ENCODE data around the gene NUP205.
"Not testable (repeated sequence)": the region's sequence is repeated elsewhere in the genome, so short reads cannot be mapped to it uniquely, and the experiment has no call there.

The NUP205 gene

DNA sequence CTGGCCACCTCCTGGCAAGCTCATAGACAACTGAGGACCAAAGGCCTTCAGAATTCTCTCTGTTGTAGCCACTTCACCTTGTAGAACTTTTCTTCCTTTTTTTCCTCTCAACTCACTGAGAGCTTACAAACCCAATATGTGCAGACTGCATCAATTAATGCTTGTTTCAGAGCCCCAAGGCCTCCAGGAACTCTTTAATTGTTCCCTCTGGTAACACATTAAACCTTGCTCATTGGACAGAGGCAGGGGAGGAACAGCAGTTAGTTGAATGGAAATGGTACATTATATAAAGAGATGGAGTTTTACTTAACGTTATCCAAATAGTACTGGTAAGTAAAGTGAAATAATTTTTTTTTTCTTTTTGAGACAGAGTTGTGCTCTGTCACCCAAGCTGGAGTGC is 129.7 kb downstream of the NUP205 start:
- no peak overlapping the region for H2AFZ ChIP-seq (ENCODE audit: low read length)
- no peaks in the 10 kb centered on the region for H3K27me3 ChIP-seq (ENCODE audit: control insufficient read depth in 3 of 3, insufficient read depth in 3 of 3, low read depth in 1 of 3, low read length in 3 of 3)
- H2AK5ac ChIP-seq (ENCODE audit: low read depth, low read length), result no peak overlapping the region
- H3K9me3 ChIP-seq (replicated peaks in 1 of 2; ENCODE audit: control insufficient read depth in 2 of 2, insufficient read depth in 1 of 2, low read depth in 1 of 2, low read length in 2 of 2), result no peaks in the 10 kb centered on the region
- no peak overlapping the region for H2BK120ac ChIP-seq (ENCODE audit: low read depth, low read length)
- no peak for DNase-seq (ENCODE audit: low spot score)
- H3K36me3 ChIP-seq (replicated peaks in 1 of 2; ENCODE audit: control insufficient read depth in 2 of 2, insufficient read depth in 2 of 2, low read length in 2 of 2), result peaks cover 5 to 44% of the 10 kb centered on the region in 2 donors
- no peak overlapping the region for H2BK12ac ChIP-seq (ENCODE audit: low read length)
- H2BK5ac ChIP-seq (ENCODE audit: low read length), result no peak overlapping the region
- no peak overlapping the region for H3K23ac ChIP-seq (ENCODE audit: low read depth, low read length, poor library complexity)
- H4K8ac ChIP-seq (ENCODE audit: low read depth, low read length), result no peak overlapping the region
- no peak overlapping the region for H3K14ac ChIP-seq (ENCODE audit: low read length)
- H4K91ac ChIP-seq (ENCODE audit: low read depth, low read length, poor library complexity), result no peak overlapping the region
- no peak overlapping the region for H3K9ac ChIP-seq (ENCODE audit: low read depth, low read length, poor library complexity)
- H3K4me2 ChIP-seq (ENCODE audit: insufficient read depth, low read length, poor library complexity, severe bottlenecking), result no peak overlapping the region
- no peak overlapping the region for H3K4ac ChIP-seq (ENCODE audit: low read length)
- H3K4me3 ChIP-seq (ENCODE audit: low read length in 2 of 2), result no peak overlapping the region
- no peak overlapping the region for H3K18ac ChIP-seq (ENCODE audit: low read length)
- H3K27ac ChIP-seq (replicated peaks; ENCODE audit: low read length), result no peak overlapping the region
- peaks cover 4% of the 10 kb centered on the region for H3K79me1 ChIP-seq (ENCODE audit: low read depth, low read length)
- peaks cover 0 to 1% of the 10 kb centered on the region in 2 donors for H3K4me1 ChIP-seq (ENCODE audit: control insufficient read depth in 2 of 2, insufficient read depth in 1 of 2, low read depth in 1 of 2, low read length in 2 of 2)
- no peak overlapping the region for H2BK15ac ChIP-seq (ENCODE audit: low read length)
- no CpG with 5 or more reads among the region's 1 CpG for WGBS, 2 donors (ENCODE audit: extremely low coverage in 2 of 2, insufficient read length in 2 of 2, insufficient replicate concordance in 1 of 2)

DNA sequence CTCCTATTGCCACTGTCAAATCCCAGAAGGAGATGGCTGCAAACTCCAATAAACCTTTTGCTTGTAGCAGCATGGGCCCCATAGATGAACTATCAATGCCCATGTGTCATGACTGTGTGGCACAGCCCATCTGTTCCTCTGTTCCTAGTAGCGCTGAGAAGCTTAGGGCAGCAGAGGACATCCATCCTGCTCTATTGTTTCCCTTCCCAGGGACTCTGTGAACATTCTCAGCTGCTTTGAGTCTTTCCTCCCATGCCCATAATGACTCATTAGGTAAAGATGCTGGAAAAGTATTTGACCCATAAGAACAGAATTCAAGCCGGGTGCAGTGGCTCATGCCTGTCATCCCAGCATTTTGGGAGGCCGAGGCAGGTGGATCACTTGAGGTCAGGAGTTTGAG is 132.8 kb downstream of the NUP205 start:
- no peak for DNase-seq (ENCODE audit: low spot score)
- H4K91ac ChIP-seq (ENCODE audit: low read depth, low read length, poor library complexity), result no peak overlapping the region
- no peak overlapping the region for H2AFZ ChIP-seq (ENCODE audit: low read length)
- no peak overlapping the region for H3K14ac ChIP-seq (ENCODE audit: low read length)
- no peak overlapping the region for H2BK15ac ChIP-seq (ENCODE audit: low read length)
- no peak overlapping the region for H3K4ac ChIP-seq (ENCODE audit: low read length)
- H3K27me3 ChIP-seq (ENCODE audit: control insufficient read depth in 3 of 3, insufficient read depth in 3 of 3, low read depth in 1 of 3, low read length in 3 of 3), result no peaks in the 10 kb centered on the region
- H3K9ac ChIP-seq (ENCODE audit: low read depth, low read length, poor library complexity), result no peak overlapping the region
- no peak overlapping the region for H2AK5ac ChIP-seq (ENCODE audit: low read depth, low read length)
- no peak overlapping the region for H4K8ac ChIP-seq (ENCODE audit: low read depth, low read length)
- H3K4me2 ChIP-seq (ENCODE audit: insufficient read depth, low read length, poor library complexity, severe bottlenecking), result no peak overlapping the region
- H3K9me3 ChIP-seq (replicated peaks in 1 of 2; ENCODE audit: control insufficient read depth in 2 of 2, insufficient read depth in 1 of 2, low read depth in 1 of 2, low read length in 2 of 2), result no peaks in the 10 kb centered on the region
- H3K36me3 ChIP-seq (replicated peaks in 1 of 2; ENCODE audit: control insufficient read depth in 2 of 2, insufficient read depth in 2 of 2, low read length in 2 of 2), result peaks cover 2 to 35% of the 10 kb centered on the region in 2 donors
- no CpG with 5 or more reads among the region's 3 CpGs for WGBS, 2 donors (ENCODE audit: extremely low coverage in 2 of 2, insufficient read length in 2 of 2, insufficient replicate concordance in 1 of 2)
- H2BK12ac ChIP-seq (ENCODE audit: low read length), result no peak overlapping the region
- no peak overlapping the region for H3K18ac ChIP-seq (ENCODE audit: low read length)
- H2BK120ac ChIP-seq (ENCODE audit: low read depth, low read length), result no peak overlapping the region
- H2BK5ac ChIP-seq (ENCODE audit: low read length), result no peak overlapping the region
- no peaks in the 10 kb centered on the region for H3K79me1 ChIP-seq (ENCODE audit: low read depth, low read length)
- H3K4me1 ChIP-seq (ENCODE audit: control insufficient read depth in 2 of 2, insufficient read depth in 1 of 2, low read depth in 1 of 2, low read length in 2 of 2), result peaks cover 0 to 1% of the 10 kb centered on the region in 2 donors
- no peak overlapping the region for H3K4me3 ChIP-seq (ENCODE audit: low read length in 2 of 2)
- H3K27ac ChIP-seq (replicated peaks; ENCODE audit: low read length), result no peak overlapping the region
- no peak overlapping the region for H3K23ac ChIP-seq (ENCODE audit: low read depth, low read length, poor library complexity)

DNA sequence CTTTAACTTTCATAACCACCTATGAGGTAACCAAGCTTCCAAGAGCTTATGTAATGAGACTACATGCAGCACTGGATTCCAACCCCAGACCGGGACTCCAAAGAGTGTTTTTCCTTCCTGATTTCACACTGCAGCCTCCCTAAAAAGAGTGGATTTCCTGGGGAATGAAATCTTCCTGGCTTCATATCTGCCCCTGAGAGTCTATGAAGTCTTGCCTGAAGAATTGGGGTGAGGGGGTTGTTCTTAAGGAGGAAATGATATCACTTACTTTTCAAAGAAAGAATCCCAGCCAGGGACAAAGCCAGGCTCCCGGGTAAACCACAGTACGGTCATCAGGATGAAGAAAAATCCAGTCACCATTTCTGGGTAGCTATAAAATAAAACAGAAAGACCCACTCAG is 134.3 kb downstream of the NUP205 start:
- H2BK5ac ChIP-seq (ENCODE audit: low read length), result no peak overlapping the region
- no peak overlapping the region for H4K91ac ChIP-seq (ENCODE audit: low read depth, low read length, poor library complexity)
- no peak overlapping the region for H2BK12ac ChIP-seq (ENCODE audit: low read length)
- H3K36me3 ChIP-seq (replicated peaks in 1 of 2; ENCODE audit: control insufficient read depth in 2 of 2, insufficient read depth in 2 of 2, low read length in 2 of 2), result peaks cover 2 to 34% of the 10 kb centered on the region in 2 donors
- no peak overlapping the region for H2AK5ac ChIP-seq (ENCODE audit: low read depth, low read length)
- no CpG with 5 or more reads among the region's 3 CpGs for WGBS, 2 donors (ENCODE audit: extremely low coverage in 2 of 2, insufficient read length in 2 of 2, insufficient replicate concordance in 1 of 2)
- H2BK120ac ChIP-seq (ENCODE audit: low read depth, low read length), result no peak overlapping the region
- no peak overlapping the region for H3K23ac ChIP-seq (ENCODE audit: low read depth, low read length, poor library complexity)
- H2AFZ ChIP-seq (ENCODE audit: low read length), result no peak overlapping the region
- no peaks in the 10 kb centered on the region for H3K9me3 ChIP-seq (replicated peaks in 1 of 2; ENCODE audit: control insufficient read depth in 2 of 2, insufficient read depth in 1 of 2, low read depth in 1 of 2, low read length in 2 of 2)
- no peak overlapping the region for H3K4me2 ChIP-seq (ENCODE audit: insufficient read depth, low read length, poor library complexity, severe bottlenecking)
- H3K4me1 ChIP-seq (ENCODE audit: control insufficient read depth in 2 of 2, insufficient read depth in 1 of 2, low read depth in 1 of 2, low read length in 2 of 2), result peaks cover 0 to 4% of the 10 kb centered on the region in 2 donors
- no peak overlapping the region for H3K27ac ChIP-seq (replicated peaks; ENCODE audit: low read length)
- H4K8ac ChIP-seq (ENCODE audit: low read depth, low read length), result no peak overlapping the region
- H2BK15ac ChIP-seq (ENCODE audit: low read length), result no peak overlapping the region
- no peak overlapping the region for H3K14ac ChIP-seq (ENCODE audit: low read length)
- no peaks in the 10 kb centered on the region for H3K79me1 ChIP-seq (ENCODE audit: low read depth, low read length)
- H3K4me3 ChIP-seq (ENCODE audit: low read length in 2 of 2), result no peak overlapping the region
- no peak overlapping the region for H3K18ac ChIP-seq (ENCODE audit: low read length)
- DNase-seq (ENCODE audit: low spot score), result no peak
- no peaks in the 10 kb centered on the region for H3K27me3 ChIP-seq (ENCODE audit: control insufficient read depth in 3 of 3, insufficient read depth in 3 of 3, low read depth in 1 of 3, low read length in 3 of 3)
- H3K9ac ChIP-seq (ENCODE audit: low read depth, low read length, poor library complexity), result no peak overlapping the region
- H3K4ac ChIP-seq (ENCODE audit: low read length), result no peak overlapping the region

DNA sequence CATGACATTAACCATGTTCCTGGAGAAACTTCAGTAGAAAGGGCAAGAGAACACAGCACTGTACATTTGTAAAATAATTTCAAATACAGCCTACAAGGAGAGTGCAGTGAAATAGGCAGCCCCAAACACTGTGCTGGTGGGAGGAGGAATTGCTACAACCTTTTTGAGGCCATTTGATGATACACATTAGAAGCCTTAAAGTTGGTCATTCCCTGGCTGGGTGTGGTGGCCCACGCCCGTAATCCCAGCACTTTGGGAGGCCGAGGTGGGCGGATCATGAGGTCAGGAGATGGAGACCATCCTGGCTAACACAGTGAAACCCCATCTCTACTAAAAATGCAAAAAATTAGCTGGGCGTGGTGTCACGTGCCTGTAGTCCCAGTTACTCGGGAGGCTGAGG is 134.9 kb downstream of the NUP205 start:
- not testable (repeated sequence) for H3K4me3 ChIP-seq (ENCODE audit: low read length in 2 of 2); H3K9ac ChIP-seq (ENCODE audit: low read depth, low read length, poor library complexity); DNase-seq (ENCODE audit: low spot score); H3K4me2 ChIP-seq (ENCODE audit: insufficient read depth, low read length, poor library complexity, severe bottlenecking); H3K14ac ChIP-seq (ENCODE audit: low read length); H3K27ac ChIP-seq (replicated peaks; ENCODE audit: low read length); H2BK15ac ChIP-seq (ENCODE audit: low read length); H2BK12ac ChIP-seq (ENCODE audit: low read length); H2AK5ac ChIP-seq (ENCODE audit: low read depth, low read length); H4K91ac ChIP-seq (ENCODE audit: low read depth, low read length, poor library complexity); H3K4me1 ChIP-seq (ENCODE audit: control insufficient read depth in 2 of 2, insufficient read depth in 1 of 2, low read depth in 1 of 2, low read length in 2 of 2); H2BK120ac ChIP-seq (ENCODE audit: low read depth, low read length); H3K79me1 ChIP-seq (ENCODE audit: low read depth, low read length); H3K23ac ChIP-seq (ENCODE audit: low read depth, low read length, poor library complexity); H2AFZ ChIP-seq (ENCODE audit: low read length); H3K27me3 ChIP-seq (ENCODE audit: control insufficient read depth in 3 of 3, insufficient read depth in 3 of 3, low read depth in 1 of 3, low read length in 3 of 3); H4K8ac ChIP-seq (ENCODE audit: low read depth, low read length); H3K4ac ChIP-seq (ENCODE audit: low read length); H3K18ac ChIP-seq (ENCODE audit: low read length); H2BK5ac ChIP-seq (ENCODE audit: low read length); H3K9me3 ChIP-seq (replicated peaks in 1 of 2; ENCODE audit: control insufficient read depth in 2 of 2, insufficient read depth in 1 of 2, low read depth in 1 of 2, low read length in 2 of 2)
- peaks cover 2 to 32% of the 10 kb centered on the region in 2 donors for H3K36me3 ChIP-seq (replicated peaks in 1 of 2; ENCODE audit: control insufficient read depth in 2 of 2, insufficient read depth in 2 of 2, low read length in 2 of 2)
- no CpG with 5 or more reads among the region's 7 CpGs for WGBS, 2 donors (ENCODE audit: extremely low coverage in 2 of 2, insufficient read length in 2 of 2, insufficient replicate concordance in 1 of 2)

All from neuronal stem cell (in vitro differentiated cells).